GM13977 (cell line): ENCODE results near the gene H1-8.

Source experiments
- DNase-seq: peaks from one replicate; pipeline ENCODE4 v3.0.0; 2012; ENCODE audit warnings: low spot score
- CTCF ChIP-seq: IDR thresholded peaks from 2 replicates; pipeline ENCODE4 v1.5.1; 2012; ENCODE audit warnings: mild to moderate bottlenecking, control low read depth; ENCODE audit not compliant: insufficient read depth; ENCODE audit errors: extremely low read depth, missing control alignments
- in situ Hi-C: fragments of 300-500 bp; cut with MboI; formaldehyde crosslinking; loops from one replicate; pipeline ENCODE4 v1.12.0; 2022; ENCODE audit warnings: low sequenced_read_pairs, low pct_unique_long_range_greater_than_20kb, mixed read lengths, inconsistent platforms; ENCODE audit not compliant: unreplicated experiment

H1-8 gene

GRCh38 chr3:129517516-129517915, 25.5 kb upstream of the H1-8 start:
- in situ Hi-C loops: no loop called here
- no peak for TF ChIP-seq CTCF
- DNase-seq: no peak

- in situ Hi-C loops: no loop called here
- TF ChIP-seq CTCF: no peak
- DNase-seq: no peak
Observed at GRCh38 chr3:129518038-129518561, 24.9 kb upstream of the H1-8 start.

GRCh38 chr3:129518581-129518980, 24.4 kb upstream of the H1-8 start:
- no peak for DNase-seq
- in situ Hi-C loops: no loop called here
- no peak for TF ChIP-seq CTCF

- no peak for DNase-seq
- in situ Hi-C loops: no loop called here
- TF ChIP-seq CTCF: no peak
Observed at GRCh38 chr3:129519449-129519848, 23.5 kb upstream of the H1-8 start.

GRCh38 chr3:129519896-129520715, 22.9 kb upstream of the H1-8 start:
- DNase-seq: no peak
- in situ Hi-C loops: no loop called here
- no peak for TF ChIP-seq CTCF

GRCh38 chr3:129520960-129521359, 22.0 kb upstream of the H1-8 start:
- no peak for DNase-seq
- TF ChIP-seq CTCF: no peak
- in situ Hi-C loops: no loop called here
